ENCODE measurements around the gene TMEM38B.

DNA sequence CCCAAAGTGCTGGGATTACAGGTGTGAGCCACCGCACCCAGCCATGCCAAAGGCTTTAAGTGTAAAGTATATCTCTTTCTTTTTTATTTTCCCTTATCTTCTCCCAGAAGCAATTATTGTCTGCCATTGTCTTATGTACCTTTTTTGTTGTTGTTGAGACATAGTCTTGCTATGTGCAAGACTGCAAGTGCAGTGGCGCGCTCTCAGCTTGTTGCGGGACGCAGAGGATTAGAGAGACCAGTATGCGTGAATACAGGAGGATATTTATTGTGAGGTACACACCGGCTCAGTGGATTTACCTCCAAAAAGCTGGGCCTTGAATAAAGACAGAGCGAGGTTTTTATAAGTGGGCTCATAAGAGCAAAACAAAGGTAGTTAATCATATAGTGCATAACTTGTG, 11.8 kb downstream of the TMEM38B start:
- TF ChIP-seq POLR2A (IDR thresholded peaks at IDR 0.05), result no peak
- TF ChIP-seq, protein P1, sequence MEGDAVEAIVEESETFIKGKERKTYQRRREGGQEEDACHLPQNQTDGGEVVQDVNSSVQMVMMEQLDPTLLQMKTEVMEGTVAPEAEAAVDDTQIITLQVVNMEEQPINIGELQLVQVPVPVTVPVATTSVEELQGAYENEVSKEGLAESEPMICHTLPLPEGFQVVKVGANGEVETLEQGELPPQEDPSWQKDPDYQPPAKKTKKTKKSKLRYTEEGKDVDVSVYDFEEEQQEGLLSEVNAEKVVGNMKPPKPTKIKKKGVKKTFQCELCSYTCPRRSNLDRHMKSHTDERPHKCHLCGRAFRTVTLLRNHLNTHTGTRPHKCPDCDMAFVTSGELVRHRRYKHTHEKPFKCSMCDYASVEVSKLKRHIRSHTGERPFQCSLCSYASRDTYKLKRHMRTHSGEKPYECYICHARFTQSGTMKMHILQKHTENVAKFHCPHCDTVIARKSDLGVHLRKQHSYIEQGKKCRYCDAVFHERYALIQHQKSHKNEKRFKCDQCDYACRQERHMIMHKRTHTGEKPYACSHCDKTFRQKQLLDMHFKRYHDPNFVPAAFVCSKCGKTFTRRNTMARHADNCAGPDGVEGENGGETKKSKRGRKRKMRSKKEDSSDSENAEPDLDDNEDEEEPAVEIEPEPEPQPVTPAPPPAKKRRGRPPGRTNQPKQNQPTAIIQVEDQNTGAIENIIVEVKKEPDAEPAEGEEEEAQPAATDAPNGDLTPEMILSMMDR (IDR thresholded peaks at IDR 0.05), result no peak

Measured in Peyer's patch (tissue), 4 donors.